ENCODE results near the gene TCF15.

GRCh38 chr20:654417-654750 lies 44.3 kb upstream of the TCF15 start:
- TF ChIP-seq CTCF (IDR thresholded peaks at IDR 0.05; ENCODE audit: insufficient read depth, low read depth, low read length) (no peak), EZH2 (IDR thresholded peaks at IDR 0.05; ENCODE audit: insufficient read depth, low read length) (no peak)

Data from astrocyte (in vitro differentiated cells and primary cell).